HG03342 (cell line): ENCODE measurements around the gene LY86.

ENCODE experiments used
- ATAC-seq: cut with Tn5 transposase; IDR thresholded peaks from one replicate; pipeline ENCODE4 v1.9.1; 2021; ENCODE audit warnings: mild to moderate bottlenecking, moderate library complexity; ENCODE audit not compliant: unreplicated experiment

LY86 gene

GRCh38 chr6:6697620-6698019, 109.1 kb downstream of the LY86 start:
- no peak for ATAC-seq

GRCh38 chr6:6699741-6700367, 111.3 kb downstream of the LY86 start:
- ATAC-seq: no peak

- ATAC-seq: no peak
Measured at GRCh38 chr6:6700407-6701270, 112.1 kb downstream of the LY86 start.

GRCh38 chr6:6701864-6702263, 113.3 kb downstream of the LY86 start:
- ATAC-seq: no peak

GRCh38 chr6:6703699-6704098, 115.2 kb downstream of the LY86 start:
- no peak for ATAC-seq
